ENCODE measurements around the gene POLD1.
"Not testable (repeated sequence)": the region's sequence is repeated elsewhere in the genome, so short reads cannot be mapped to it uniquely, and the experiment has no call there.

POLD1 gene

DNA sequence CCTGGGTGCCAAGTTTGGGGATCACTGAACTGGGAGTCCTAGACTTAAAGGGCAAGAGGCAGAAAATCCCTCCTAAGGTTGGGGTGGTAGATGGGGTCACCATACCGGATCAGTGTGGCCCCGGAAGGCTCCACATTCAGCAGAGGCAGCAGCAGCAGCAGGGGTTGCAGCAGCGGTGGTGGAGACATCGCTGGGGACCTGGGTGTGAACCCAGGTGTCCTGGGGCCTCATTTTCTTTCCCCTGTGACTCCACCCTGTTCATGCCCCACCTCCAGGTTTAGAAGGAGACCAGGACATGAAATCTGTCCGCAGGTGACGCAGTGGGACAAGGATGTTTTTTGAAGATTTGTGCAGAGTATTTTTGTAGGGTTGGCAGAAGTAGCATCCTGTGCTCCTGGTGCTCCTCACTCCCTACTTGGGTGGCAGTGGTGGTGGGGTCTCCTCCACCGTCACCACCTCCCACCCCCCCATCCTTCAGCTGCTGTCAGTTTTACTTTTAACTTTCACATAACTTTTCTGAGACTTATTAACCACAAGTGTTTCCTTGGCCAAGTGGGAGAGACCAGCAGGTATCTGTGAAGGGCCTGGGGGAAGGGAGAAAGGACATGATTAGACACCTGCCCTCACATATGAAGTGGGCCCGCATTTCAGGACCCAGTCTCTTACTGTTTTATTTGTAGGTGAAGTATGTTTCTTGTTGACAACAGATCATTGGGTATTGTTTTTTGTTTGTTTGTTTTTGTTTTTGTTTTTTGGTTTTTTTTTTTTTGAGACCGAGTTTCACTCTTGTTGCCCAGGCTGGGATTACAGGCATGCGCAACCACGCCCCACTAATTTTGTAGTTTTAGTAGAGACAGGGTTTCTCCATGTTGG lies 18.5 kb upstream of the POLD1 start, which contains the start of gene NAPSA:
Gene NAPSA (minus strand): TSS at position 206 of the 873 bp plus-strand sequence. CDS start 18 bp downstream, at position 188.
- no peak for DNase-seq

DNA sequence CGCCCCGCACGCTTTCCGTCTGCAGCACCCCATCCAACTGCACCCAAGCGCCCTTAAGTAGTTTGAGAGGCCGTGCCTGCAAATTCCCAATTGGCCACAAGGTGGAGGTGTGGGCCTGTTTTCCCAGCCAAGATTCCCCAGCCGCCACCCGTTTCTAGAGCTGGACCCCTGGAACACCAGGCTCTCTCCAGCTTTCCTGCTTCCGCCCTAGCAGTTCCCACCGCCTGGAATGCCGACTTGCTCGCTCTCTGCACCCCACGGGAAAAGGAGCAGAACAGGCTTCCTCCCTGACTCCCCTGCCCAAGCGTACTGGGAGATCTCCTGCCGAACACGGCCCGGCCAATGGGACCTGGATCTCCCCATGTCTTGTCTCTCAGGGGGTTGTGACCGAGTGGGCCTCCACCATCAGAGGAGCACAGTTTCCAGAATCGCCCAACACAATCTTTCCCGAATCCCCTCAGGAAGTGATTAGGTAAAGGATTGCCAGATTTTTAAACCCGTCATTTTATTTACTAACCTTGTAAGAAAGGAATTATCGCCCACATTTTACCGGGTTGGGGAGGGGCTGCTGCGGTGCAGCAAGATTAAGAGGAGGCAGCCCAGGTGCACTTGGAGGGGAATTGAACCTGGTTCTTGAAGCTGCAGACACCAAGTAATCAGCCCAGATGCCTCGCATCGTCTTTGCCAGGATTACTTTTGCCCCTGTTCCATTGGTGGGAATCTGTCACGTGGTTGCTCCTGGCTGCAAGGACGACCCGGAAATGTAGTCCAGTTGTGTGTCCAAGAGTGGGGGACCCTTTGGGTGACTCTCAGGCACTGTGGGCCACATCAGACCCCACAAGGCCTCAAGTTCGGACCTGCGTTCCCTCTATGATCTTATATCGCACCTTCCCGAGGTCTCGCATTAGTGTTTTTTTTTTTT lies 15.2 kb upstream of the POLD1 start:
- DNase-seq, result peak; percentile 75

DNA sequence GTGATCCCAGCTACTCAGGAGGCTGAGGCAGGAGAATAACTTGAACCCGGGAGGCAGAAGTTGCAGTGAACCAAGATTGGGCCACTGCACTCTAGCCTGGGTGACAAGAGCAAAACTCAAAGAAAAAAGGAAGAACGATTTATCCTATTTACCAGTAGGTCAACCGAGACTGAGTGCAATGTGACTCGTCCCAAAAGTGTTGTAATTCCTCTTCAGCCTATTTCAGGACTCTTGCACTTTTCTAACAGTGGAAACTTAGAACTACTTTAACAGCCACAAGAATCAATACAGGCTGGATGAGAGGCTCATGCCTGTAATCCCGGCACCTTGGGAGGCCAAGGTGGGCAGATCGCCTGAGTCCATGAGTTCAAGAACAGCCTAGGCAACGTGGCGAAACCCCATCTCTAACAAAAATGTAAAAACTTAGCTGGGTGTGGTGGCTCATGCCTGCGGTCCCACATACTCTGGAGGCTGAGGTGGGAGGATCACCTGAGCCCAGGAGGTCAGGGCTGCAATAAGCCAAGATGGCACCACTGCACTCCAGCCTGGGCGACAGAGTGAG lies 12.2 kb upstream of the POLD1 start:
- DNase-seq, result no peak

DNA sequence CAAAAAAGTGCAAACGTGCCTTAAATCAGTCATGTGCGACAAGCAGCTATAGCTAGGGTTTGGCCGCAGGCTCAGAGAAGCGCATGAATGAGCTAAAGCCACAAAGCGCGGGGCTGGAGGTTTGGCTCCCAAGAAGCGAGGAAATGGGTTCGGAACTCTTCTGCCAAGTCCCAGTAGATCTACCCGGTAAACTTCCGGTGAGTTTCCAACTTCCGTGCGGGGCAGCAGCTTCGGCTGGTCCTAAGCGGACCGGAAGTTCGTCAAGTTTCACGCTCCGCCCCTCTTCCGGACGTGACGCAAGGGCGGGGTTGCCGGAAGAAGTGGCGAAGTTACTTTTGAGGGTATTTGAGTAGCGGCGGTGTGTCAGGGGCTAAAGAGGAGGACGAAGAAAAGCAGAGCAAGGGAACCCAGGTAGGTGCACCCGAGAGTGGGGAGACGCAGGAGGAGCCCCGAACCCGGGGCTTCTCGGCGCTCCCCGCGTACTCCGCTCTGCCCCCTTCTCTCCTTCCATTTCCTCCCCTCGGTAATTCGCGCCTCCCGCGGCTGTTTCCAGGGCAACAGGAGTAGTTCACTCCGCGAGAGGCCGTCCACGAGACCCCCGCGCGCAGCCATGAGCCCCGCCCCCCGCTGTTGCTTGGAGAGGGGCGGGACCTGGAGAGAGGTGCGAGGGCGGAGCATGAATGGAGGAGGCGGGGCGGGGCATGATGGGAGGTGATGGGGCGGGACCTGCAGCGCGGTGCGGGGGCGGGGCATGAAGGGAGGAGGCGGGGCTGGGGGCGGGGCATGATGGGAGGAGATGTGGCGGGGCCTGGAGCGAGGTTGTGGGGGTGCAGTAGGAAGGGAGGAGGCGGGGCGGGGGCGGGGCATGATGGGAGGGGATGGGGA lies 7.7 kb upstream of the POLD1 start, which contains the start of gene NR1H2:
Gene NR1H2 (plus strand): TSS at position 292 of the 885 bp plus-strand sequence. CDS start 1,149 bp downstream, outside the sequence.
- DNase-seq, result peak; percentile 87

DNA sequence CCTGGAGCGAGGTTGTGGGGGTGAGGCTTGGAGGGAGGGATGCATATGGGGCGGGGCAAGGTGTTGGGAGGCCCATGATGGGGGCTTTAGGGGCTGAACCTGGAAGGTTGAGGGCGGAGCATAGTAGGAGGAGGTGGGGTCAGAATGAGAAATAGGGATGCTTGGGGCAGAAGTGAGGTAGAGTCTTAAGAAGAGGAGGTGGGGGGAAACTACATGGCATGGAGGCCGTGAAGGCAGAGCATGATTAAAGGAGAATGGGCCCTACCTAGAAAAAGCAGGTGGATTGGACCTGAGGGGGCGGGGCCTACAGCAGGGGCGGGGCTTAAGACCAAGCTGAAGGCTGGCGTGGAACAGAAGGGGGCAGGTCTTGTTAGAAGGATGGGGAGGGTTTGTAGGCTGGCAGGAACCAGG lies 7.1 kb upstream of the POLD1 start:
- peak; percentile 60 for DNase-seq

DNA sequence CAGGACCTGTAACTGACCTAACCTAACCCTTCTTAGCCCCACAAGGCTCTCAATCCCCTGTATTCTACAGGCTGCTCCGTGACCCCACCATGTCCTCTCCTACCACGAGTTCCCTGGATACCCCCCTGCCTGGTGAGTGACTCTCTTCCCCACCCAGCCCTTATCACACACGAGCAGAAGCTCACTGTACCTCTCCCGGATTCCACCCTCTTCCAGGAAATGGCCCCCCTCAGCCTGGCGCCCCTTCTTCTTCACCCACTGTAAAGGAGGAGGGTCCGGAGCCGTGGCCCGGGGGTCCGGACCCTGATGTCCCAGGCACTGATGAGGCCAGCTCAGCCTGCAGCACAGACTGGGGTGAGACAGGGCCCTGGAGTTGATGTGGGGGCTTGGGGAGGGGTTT lies 6.6 kb upstream of the POLD1 start:
- no peak for DNase-seq

DNA sequence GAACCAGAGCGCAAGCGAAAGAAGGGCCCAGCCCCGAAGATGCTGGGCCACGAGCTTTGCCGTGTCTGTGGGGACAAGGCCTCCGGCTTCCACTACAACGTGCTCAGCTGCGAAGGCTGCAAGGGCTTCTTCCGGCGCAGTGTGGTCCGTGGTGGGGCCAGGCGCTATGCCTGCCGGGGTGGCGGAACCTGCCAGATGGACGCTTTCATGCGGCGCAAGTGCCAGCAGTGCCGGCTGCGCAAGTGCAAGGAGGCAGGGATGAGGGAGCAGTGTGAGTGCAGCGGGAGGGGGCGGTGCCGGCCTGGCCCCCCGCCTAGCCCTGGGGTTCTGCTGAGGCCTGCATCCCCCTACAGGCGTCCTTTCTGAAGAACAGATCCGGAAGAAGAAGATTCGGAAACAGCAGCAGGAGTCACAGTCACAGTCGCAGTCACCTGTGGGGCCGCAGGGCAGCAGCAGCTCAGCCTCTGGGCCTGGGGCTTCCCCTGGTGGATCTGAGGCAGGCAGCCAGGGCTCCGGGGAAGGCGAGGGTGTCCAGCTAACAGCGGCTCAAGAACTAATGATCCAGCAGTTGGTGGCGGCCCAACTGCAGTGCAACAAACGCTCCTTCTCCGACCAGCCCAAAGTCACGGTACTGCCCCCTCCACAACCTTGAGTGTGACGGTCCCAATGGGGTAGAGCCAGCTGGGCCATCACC lies 5.8 kb upstream of the POLD1 start:
- no peak for DNase-seq

DNA sequence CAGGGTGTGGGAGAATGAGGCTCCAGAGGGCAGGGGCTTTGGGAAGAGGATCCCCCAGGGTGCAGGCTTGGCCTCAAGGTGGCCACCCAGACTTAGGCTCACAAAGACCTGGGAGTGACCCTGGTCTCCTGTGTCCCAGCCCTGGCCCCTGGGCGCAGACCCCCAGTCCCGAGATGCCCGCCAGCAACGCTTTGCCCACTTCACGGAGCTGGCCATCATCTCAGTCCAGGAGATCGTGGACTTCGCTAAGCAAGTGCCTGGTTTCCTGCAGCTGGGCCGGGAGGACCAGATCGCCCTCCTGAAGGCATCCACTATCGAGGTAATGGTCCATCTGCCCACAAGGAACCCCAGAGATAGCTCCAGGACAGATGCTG lies 5.3 kb upstream of the POLD1 start:
- no peak for DNase-seq

DNA sequence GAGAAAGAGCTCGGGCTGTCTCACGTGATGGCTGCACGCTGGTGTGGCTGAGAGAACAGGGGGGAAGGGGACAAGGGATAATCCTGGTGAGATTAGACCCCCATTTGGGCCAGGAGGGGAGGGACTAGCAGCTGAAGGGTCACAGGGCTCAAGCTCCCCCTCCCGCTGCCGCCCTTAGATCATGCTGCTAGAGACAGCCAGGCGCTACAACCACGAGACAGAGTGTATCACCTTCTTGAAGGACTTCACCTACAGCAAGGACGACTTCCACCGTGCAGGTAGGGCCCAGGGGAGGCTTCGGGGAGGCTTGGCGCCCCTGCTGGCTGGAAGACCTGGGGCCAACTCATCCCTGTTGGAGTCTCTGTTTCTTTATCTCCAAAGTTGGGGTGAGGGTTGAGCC lies 4.5 kb upstream of the POLD1 start:
- DNase-seq, result no peak

DNA sequence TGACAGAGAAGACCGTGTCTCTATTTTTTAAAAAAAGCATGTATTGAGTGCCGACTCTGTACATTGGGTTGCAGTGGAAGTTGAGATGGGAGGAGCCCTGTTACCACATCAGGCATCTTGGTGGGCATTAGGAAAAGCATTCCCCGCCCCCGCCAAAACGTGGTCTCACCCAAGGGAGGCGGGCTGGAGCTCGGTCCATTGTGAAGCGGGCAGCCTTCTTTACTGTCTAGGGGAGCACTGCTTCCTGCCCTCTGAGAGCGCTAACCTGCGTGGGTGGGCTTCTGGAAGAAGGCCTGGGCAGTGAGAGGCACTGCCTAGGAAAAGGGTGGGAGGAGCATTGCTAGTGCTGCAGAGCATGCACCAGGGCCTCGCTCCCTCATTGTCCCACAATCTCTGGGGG lies 4.0 kb upstream of the POLD1 start:
- no peak for DNase-seq

DNA sequence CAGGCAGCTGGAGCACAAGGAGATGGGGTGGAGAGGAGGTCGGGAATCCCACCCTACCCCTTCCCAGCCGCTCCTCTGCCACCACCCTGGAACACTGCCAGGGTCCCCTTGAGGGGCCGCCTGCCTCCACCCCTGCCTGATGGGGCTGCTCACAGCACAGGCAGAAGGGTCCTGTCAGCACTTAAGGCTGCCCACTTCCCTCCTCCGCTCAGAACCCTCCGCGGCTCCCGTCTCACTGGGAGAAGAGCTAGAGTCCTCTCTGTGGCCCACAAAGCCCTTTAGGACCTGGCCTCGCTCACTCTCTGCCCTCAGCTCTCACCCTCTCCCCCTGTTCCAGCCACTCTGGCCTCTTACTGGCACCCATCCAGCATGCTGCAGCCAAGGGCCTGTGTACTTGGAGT lies 3.4 kb upstream of the POLD1 start:
- no peak for DNase-seq

DNA sequence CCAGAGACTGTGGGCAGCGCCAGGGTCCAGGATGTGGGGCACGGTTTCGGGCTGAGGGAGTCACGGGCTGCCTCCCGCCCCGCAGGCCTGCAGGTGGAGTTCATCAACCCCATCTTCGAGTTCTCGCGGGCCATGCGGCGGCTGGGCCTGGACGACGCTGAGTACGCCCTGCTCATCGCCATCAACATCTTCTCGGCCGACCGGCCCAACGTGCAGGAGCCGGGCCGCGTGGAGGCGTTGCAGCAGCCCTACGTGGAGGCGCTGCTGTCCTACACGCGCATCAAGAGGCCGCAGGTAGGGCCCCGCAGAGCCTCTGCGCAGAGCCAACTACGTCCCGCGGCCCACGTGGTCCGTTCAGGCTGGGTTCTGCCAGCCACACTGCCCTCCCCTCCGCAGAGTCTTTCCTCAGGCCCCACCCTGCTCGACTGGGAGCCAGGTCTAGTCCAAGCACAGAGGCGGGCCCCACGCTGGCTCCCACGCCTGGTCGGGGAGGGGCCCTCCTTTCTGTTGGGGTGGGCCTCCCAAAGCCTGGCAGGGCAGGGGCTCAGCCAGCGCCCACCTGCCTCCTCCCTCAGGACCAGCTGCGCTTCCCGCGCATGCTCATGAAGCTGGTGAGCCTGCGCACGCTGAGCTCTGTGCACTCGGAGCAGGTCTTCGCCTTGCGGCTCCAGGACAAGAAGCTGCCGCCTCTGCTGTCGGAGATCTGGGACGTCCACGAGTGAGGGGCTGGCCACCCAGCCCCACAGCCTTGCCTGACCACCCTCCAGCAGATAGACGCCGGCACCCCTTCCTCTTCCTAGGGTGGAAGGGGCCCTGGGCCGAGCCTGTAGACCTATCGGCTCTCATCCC lies 2.0 kb upstream of the POLD1 start:
- DNase-seq, result no peak

DNA sequence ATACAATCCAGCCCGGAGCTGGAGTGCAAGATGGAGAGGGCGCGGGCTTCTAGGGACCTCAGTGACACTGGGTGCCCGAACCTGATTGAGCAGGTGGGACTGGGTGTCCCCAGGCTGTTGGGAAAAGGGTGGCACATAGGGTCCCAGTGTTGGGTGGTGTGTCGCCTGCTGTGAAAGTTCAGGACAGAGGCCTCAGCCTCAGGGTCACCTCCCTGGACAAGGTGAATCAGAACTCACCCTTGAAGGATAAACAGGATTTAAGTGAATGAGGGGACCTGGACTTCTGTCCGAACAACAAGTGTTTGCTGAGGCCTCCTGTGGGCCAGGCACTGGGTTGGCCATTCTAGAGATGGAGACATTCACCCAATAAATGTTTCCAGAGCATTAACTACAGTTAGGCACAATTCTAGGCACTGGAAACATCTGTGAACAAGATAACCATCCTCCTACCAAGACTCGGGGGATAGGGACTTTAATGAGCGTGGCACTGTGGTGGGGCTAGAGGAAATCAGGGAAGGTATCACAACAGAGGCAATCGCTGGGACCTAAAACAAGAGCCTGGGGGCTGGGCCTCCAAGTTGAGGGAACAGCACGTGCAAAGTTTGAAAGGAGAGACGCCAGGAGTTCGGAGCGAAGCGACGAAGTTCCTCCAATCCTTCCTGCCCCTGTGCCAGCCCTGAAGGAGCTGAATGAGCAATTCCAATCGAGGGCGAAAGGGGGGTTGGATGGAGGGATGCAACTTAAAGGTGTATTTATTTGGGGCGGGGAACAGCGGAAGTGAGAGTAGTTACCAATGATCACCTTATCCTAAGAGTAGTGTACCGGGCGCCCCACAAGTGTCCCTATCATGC lies 921 bp upstream of the POLD1 start:
- no peak for DNase-seq

DNA sequence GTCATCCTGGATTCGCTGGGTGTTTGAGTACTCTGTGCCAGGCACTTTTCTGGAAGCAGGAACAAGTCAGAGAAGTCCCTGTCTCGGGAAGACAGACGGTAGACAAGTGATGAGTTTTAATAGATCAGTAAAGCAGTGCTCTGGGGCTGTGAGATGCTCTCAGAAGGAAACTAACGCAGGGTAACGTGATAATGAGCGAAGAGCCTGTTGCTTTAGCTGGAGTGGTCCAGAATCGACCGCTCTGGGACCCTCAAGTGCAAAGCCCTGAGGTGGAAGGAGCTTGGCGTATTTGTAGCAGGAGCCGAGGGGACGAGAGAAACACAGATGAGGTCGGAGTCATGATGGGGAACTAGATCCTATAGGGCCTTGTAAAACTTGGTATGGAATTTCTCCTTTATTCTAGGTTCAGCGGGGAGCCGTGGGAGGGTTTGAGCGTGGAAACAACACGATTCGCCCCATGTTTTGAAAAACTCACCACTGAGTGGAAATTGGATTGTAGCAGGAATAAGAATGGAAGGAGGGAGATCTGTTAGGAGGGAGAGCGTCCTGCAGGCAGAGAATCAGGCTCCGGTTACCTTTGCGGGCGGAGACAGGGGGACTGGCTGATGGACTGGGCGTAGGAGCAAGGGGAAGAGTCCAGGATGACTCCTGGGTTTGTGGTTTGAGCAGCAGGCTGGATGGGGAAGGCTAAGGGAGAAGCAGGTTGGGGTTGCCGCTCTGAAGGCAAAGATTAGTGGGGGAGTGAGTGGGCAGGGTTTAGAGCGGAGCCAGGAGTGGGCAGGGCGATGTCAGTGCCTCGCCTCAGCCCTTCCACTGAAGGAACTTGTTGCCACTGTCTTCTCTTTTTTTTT lies 763 bp downstream of the POLD1 start:
- DNase-seq, result peak; percentile 18

DNA sequence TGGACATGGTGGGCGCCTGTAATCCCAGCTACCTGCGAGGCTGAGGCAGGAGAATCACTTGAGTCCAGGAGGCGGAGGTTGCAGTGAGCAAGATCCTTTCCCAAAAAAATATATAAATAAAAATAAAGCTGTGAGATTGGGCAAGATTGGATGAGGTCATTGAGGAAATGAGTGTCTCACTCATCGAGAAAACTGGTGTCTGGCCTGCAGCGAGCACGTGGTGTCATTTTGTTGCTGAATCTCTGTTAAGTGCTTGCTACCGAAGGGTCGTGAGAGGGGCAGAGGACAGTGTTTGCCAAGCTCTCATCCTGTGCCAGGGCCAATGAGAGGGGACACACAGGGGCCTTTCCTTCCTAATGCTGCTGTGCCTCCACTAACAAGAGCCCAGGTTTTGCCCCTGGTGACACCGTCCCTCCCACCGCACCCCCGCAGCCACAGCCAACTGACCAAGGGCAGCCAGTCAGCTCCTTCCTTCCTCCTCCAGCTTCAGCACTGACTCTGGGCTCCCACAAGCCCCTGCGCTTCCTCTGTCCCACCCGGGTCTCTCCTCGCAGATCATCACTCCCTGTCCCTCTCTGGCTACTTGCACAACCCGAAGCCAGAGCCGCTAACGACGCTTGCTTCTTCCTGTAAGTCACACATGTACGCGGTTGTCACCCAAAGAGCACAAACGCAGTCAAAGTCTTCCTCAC lies 3.2 kb downstream of the POLD1 start:
- no peak for DNase-seq

DNA sequence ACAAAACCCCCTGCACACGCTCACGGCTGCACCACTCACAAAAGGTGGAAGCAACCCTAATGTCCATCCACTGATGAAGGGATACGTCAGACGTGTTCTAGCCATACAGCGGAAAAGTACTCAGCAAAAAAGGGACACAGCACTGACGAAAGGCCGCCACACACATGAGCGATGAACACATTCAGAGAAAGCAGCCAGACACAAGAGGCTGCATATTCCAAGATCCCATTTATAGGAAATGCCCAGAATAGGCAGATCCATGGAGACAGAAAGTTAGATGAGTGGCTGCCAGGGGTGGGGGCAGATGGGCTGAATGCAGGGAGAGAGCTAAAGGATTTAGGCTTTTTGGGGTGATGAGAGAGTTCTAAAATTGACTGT lies 3.7 kb downstream of the POLD1 start:
- no peak for DNase-seq

DNA sequence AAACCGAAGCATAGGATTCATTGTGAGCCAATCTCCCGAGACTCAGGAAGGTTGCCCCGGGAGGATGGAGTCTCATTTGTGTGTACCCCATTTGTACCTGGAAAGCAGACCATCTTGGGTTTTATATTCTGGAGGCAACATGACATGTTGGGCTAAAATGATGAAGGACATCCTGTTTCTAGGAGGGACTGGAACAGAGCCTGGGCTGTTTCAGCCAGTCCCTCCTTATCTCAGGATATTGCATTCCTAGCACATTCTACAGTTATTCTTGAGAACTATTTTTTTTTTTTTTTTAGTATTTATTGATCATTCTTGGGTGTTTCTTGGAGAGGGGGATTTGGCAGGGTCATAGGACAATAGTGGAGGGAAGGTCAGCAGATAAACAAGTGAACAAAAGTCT lies 6.1 kb downstream of the POLD1 start:
- not testable (repeated sequence) for DNase-seq

DNA sequence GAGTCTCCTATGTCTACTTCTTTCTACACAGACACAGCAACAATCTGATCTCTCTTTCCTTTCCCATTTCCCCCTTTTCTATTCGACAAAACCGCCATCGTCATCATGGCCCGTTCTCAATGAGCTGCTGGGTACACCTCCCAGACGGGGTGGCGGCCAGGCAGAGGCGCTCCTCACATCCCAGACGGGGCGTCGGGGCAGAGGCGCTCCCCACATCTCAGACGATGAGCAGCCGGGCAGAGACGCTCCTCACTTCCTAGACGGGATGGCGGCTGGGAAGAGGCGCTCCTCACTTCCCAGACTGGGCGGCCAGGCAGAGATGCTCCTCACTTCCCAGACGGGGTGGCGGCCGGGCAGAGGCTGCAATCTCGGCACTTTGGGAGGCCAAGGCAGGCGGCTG lies 6.8 kb downstream of the POLD1 start:
- not testable (repeated sequence) for DNase-seq

Measured in NCI-H2227 treated with DMSO at 0.1 percent for 48 hours (cell line).